HG02981 (cell line): Measurements from ENCODE around the gene SOX18.
"Not testable (repeated sequence)": the region's sequence is repeated elsewhere in the genome, so short reads cannot be mapped to it uniquely, and the experiment has no call there.

ENCODE experiments used
- ATAC-seq: cut with Tn5 transposase; IDR thresholded peaks from one replicate; pipeline ENCODE4 v1.9.1; 2021; ENCODE audit warnings: mild to moderate bottlenecking, moderate library complexity; ENCODE audit not compliant: unreplicated experiment

Gene SOX18

GRCh38 chr20:64049060-64049877 lies at the start of gene SOX18:
Gene SOX18 (minus strand): TSS chr20:64049639. CDS start chr20:64049516, 123 bp downstream.
- ATAC-seq: no peak

GRCh38 chr20:64098471-64099013 lies 49.1 kb upstream of the SOX18 start:
- no peak for ATAC-seq

GRCh38 chr20:64096535-64096934 lies 47.1 kb upstream of the SOX18 start:
- ATAC-seq: no peak

GRCh38 chr20:64095927-64096326 lies 46.5 kb upstream of the SOX18 start:
- ATAC-seq: no peak

GRCh38 chr20:64095455-64095854 lies 46.0 kb upstream of the SOX18 start:
- ATAC-seq: no peak

- no peak for ATAC-seq
Observed at GRCh38 chr20:64093013-64093503, 43.6 kb upstream of the SOX18 start.

GRCh38 chr20:64092258-64093012 lies 43.0 kb upstream of the SOX18 start:
- no peak for ATAC-seq

- no peak for ATAC-seq
Observed at GRCh38 chr20:64091770-64092169, 42.3 kb upstream of the SOX18 start.

GRCh38 chr20:64091340-64091739 lies 41.9 kb upstream of the SOX18 start:
- ATAC-seq: no peak

- no peak for ATAC-seq
Observed at GRCh38 chr20:64090165-64090564, 40.7 kb upstream of the SOX18 start.

GRCh38 chr20:64088586-64088985 lies 39.1 kb upstream of the SOX18 start:
- not testable (repeated sequence) for ATAC-seq

- not testable (repeated sequence) for ATAC-seq
Observed at GRCh38 chr20:64087226-64087825, 37.9 kb upstream of the SOX18 start.

GRCh38 chr20:64086801-64087200 lies 37.4 kb upstream of the SOX18 start:
- ATAC-seq: no peak

- ATAC-seq: no peak
Observed at GRCh38 chr20:64084685-64085152, 35.3 kb upstream of the SOX18 start.

- no peak for ATAC-seq
Observed at GRCh38 chr20:64083804-64084684, 34.6 kb upstream of the SOX18 start, which contains the start of gene LKAAEAR1. Gene LKAAEAR1 (minus strand): TSS chr20:64084398. CDS start chr20:64084219, 179 bp downstream.

GRCh38 chr20:64083378-64083803 lies 34.0 kb upstream of the SOX18 start:
- ATAC-seq: no peak

GRCh38 chr20:64082820-64083377 lies 33.5 kb upstream of the SOX18 start:
- ATAC-seq: no peak

GRCh38 chr20:64082126-64082731 lies 32.8 kb upstream of the SOX18 start:
- no peak for ATAC-seq

GRCh38 chr20:64081624-64081964 lies 32.2 kb upstream of the SOX18 start:
- no peak for ATAC-seq
